Urothelium cell line (cell line): Measurements from ENCODE around the gene ARHGEF17.

Experiments used
- DNase-seq: peaks from one replicate; pipeline ENCODE4 v3.0.0; 2011; ENCODE audit warnings: low spot score, mixed read lengths
- FAIRE-seq: peaks from 2 replicates; lab custom pipeline; 2011; peaks lifted over from hg19 to GRCh38; lab: Jason Lieb, UNC

Gene ARHGEF17

GRCh38 chr11:73375830-73376159, 67.7 kb downstream of the ARHGEF17 start:
- FAIRE-seq (no peak), DNase-seq (no peak)

- FAIRE-seq: peak; percentile 97
- DNase-seq: peak; percentile 100
These were observed 68.2 kb downstream of the ARHGEF17 start, which contains the start of gene RELT for GRCh38 chr11:73376160-73376802. RELT (plus strand) TSS chr11:73376399; CDS start chr11:73389137, 12,738 bp downstream.

- FAIRE-seq (peak; percentile 82), DNase-seq (peak; percentile 76)
These were observed 68.9 kb downstream of the ARHGEF17 start for GRCh38 chr11:73376803-73377629.

GRCh38 chr11:73379189-73379880, 71.3 kb downstream of the ARHGEF17 start:
- no peak for FAIRE-seq

GRCh38 chr11:73380331-73380730, 72.3 kb downstream of the ARHGEF17 start:
- FAIRE-seq (no peak), DNase-seq (no peak)

More at GRCh38 chr11:73379189-73379880, 71.3 kb downstream of the ARHGEF17 start:
- no peak for DNase-seq

GRCh38 chr11:73380897-73381410, 72.9 kb downstream of the ARHGEF17 start:
- FAIRE-seq (no peak), DNase-seq (no peak)

- no peak for DNase-seq
- FAIRE-seq: no peak
These were observed 73.5 kb downstream of the ARHGEF17 start for GRCh38 chr11:73381589-73381988.

- FAIRE-seq (no peak), DNase-seq (no peak)
These were observed 74.1 kb downstream of the ARHGEF17 start for GRCh38 chr11:73382183-73382582.

GRCh38 chr11:73382747-73383146, 74.7 kb downstream of the ARHGEF17 start:
- FAIRE-seq (no peak), DNase-seq (no peak)

- FAIRE-seq (no peak), DNase-seq (no peak)
These were observed 75.4 kb downstream of the ARHGEF17 start for GRCh38 chr11:73383249-73384124.

- no peak for FAIRE-seq
- DNase-seq: no peak
These were observed 76.0 kb downstream of the ARHGEF17 start for GRCh38 chr11:73384125-73384441.

- FAIRE-seq (no peak), DNase-seq (no peak)
These were observed 76.4 kb downstream of the ARHGEF17 start for GRCh38 chr11:73384531-73384871.

- no peak for FAIRE-seq
- no peak for DNase-seq
These were observed 77.0 kb downstream of the ARHGEF17 start for GRCh38 chr11:73384872-73385689.

- FAIRE-seq (no peak), DNase-seq (no peak)
These were observed 77.9 kb downstream of the ARHGEF17 start for GRCh38 chr11:73386016-73386415.

- DNase-seq: no peak
- no peak for FAIRE-seq
These were observed 78.5 kb downstream of the ARHGEF17 start for GRCh38 chr11:73386546-73386945.

- DNase-seq: no peak
- no peak for FAIRE-seq
These were observed 79.7 kb downstream of the ARHGEF17 start for GRCh38 chr11:73387594-73388264.

GRCh38 chr11:73388265-73389133, 80.4 kb downstream of the ARHGEF17 start:
- no peak for DNase-seq
- no peak for FAIRE-seq

GRCh38 chr11:73389134-73389525, 81.1 kb downstream of the ARHGEF17 start:
- DNase-seq (no peak), FAIRE-seq (no peak)
